GM21526 (cell line): ENCODE results near the gene CTAG1A.
"Not testable (repeated sequence)": the region's sequence is repeated elsewhere in the genome, so short reads cannot be mapped to it uniquely, and the experiment has no call there.

ENCODE experiments used
- ATAC-seq: cut with Tn5 transposase; IDR thresholded peaks from one replicate; pipeline ENCODE4 v1.9.1; 2021; ENCODE audit warnings: moderate library complexity; ENCODE audit not compliant: unreplicated experiment, low FRiP score

CTAG1A gene

GRCh38 chrX:154608823-154609222, 23.9 kb downstream of the CTAG1A start:
- not testable (repeated sequence) for ATAC-seq

- ATAC-seq = not testable (repeated sequence)
Measured at GRCh38 chrX:154611146-154611545, 26.2 kb downstream of the CTAG1A start.

- not testable (repeated sequence) for ATAC-seq
Measured at GRCh38 chrX:154613586-154613985, 28.7 kb downstream of the CTAG1A start.

GRCh38 chrX:154619182-154619581, 34.2 kb downstream of the CTAG1A start, which contains the start of gene CTAG1B:
TSS of gene CTAG1B (minus strand) at chrX:154619282. CDS start at chrX:154619218, 64 bp downstream.
- not testable (repeated sequence) for ATAC-seq

- ATAC-seq = not testable (repeated sequence)
Measured at GRCh38 chrX:154620767-154621414, 36.0 kb downstream of the CTAG1A start.

- not testable (repeated sequence) for ATAC-seq
Measured at GRCh38 chrX:154628960-154629359, 44.0 kb downstream of the CTAG1A start.

- not testable (repeated sequence) for ATAC-seq
Measured at GRCh38 chrX:154630949-154631348, 46.0 kb downstream of the CTAG1A start.

- not testable (repeated sequence) for ATAC-seq
Measured at GRCh38 chrX:154633661-154634060, 48.7 kb downstream of the CTAG1A start.
